Astrocyte of the cerebellum (primary cell): ENCODE results near the gene XRCC4.

Source experiments
- DNase-seq: peaks from one replicate; pipeline ENCODE4 v3.0.0-alpha.2; 2011; ENCODE audit warnings: low read depth
- H3K4me3 ChIP-seq: 2 replicates; pipeline ENCODE4 v1.5.1; 2011; ENCODE audit warnings: mild to moderate bottlenecking, low read depth, low read length, moderate library complexity
- CTCF ChIP-seq: IDR thresholded peaks from 2 replicates; pipeline ENCODE4 v1.5.1; 2012; ENCODE audit warnings: low read length, low read depth, moderate library complexity, mild to moderate bottlenecking; ENCODE audit errors: missing control alignments
- in situ Hi-C: cut with HindIII; loops from 2 replicates; pipeline ENCODE4 v1.10.0; 2017; ENCODE audit warnings: low sequenced_read_pairs

The XRCC4 gene

GRCh38 chr5:83204651-83205050, 127.3 kb downstream of the XRCC4 start:
- H3K4me3 ChIP-seq: no peak overlapping the region
- no peak for DNase-seq
- TF ChIP-seq CTCF: no peak
- in situ Hi-C loops: no loop called here

GRCh38 chr5:83209963-83210362, 132.6 kb downstream of the XRCC4 start:
- no peak overlapping the region for H3K4me3 ChIP-seq
- in situ Hi-C loops: no loop called here
- no peak for DNase-seq

DNA sequence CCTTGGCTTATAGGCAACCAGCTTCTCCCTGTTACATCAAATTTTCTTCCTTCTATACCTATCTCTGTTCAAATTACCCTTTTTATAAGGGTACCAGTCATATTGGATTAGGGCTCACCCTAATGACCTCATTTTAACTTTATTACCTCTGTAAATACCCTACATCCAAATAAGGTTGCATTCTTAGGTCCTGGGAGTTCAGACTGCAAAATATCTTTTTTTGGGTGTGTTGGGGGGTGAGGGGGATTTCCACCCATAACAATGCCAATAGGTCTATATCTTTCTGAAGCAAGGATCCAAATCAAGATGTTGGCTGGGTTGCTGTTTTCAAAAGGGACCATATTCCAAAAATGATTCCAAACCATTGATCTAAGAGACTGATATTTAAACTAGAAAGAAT, 141.7 kb downstream of the XRCC4 start:
- in situ Hi-C loops: no loop called here
- TF ChIP-seq CTCF: no peak
- DNase-seq: no peak
- H3K4me3 ChIP-seq: no peak overlapping the region

More at GRCh38 chr5:83209963-83210362, 132.6 kb downstream of the XRCC4 start:
- no peak for TF ChIP-seq CTCF

GRCh38 chr5:83219495-83219894, 142.1 kb downstream of the XRCC4 start:
- no peak for DNase-seq
- H3K4me3 ChIP-seq: no peak overlapping the region
- in situ Hi-C loops: no loop called here
- no peak for TF ChIP-seq CTCF

DNA sequence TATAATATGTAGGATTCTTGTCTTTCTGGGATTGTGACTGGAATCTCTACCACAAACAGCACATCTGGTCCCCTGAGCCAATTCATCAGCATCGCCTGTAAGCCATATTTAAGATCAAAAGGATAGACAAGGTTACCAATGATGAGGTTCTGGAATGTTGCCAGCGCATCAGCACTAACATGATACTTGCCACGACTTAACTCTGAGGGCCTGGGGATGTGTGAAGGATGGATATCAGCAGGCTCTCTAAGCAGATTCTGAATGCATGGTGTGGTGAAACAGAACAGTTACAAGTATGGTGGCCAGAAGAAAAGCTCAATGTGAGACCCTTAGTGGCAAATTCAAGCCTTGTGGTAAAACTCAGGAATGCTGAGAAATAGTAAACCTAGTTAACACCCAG, 143.0 kb downstream of the XRCC4 start:
- no peak for TF ChIP-seq CTCF
- no peak overlapping the region for H3K4me3 ChIP-seq
- in situ Hi-C loops: no loop called here
- no peak for DNase-seq

GRCh38 chr5:83222906-83223305, 145.6 kb downstream of the XRCC4 start:
- no peak for TF ChIP-seq CTCF
- in situ Hi-C loops: no loop called here
- no peak for DNase-seq
- no peak overlapping the region for H3K4me3 ChIP-seq

DNA sequence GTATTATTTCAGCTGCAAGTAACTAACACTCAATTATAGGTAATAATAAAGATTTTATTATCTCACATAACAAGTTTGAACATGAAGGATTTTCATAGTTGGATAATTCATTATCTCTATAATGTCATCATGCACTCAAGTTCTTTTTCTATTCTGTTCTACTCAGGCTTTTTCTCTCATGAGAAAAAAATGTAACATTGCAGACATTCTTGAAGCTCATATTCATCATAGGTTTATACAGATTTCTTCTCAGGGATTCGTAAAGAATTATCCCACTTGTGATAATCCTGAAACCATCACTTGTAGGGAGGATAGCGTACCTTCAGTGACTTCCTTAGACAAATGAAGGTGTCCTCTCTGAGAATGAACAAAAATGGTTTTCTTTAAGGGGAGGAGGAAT, 150.3 kb downstream of the XRCC4 start:
- no peak for DNase-seq
- TF ChIP-seq CTCF: no peak

More for the DNA sequence above, 150.3 kb downstream of the XRCC4 start:
- in situ Hi-C loops: no loop called here
- no peak overlapping the region for H3K4me3 ChIP-seq
